Activated CD4-positive, alpha-beta T cell treated with anti-CD3 and anti-CD28 coated beads, Interleukin-2, amount 50 U/mL, for 16 hours (primary cell): ENCODE results near the gene APPL2.
"Not testable (repeated sequence)": the region's sequence is repeated elsewhere in the genome, so short reads cannot be mapped to it uniquely, and the experiment has no call there.

ENCODE experiments used
- DNase-seq: peaks from one replicate; pipeline ENCODE4 v3.0.0-alpha.2; 2020

Gene APPL2

DNA sequence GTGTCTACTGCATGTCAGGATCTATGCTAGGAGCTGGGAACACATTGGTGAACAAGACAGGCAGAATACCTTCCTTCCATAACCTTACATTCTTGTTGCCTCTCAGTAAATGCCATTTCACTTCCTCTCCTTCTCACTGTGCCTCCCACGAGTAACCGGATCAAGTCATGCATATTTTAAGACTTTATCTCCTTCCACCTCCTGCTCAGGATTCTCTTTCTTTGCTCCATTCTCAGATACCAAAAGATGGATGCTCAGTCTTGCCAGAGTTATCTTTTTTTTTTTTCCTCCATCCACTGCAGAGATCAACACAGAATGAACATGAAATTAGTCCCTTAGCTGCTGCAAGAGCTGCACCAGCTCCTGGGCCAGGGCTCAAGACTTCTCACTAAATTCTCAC, 20.0 kb upstream of the APPL2 start:
- DNase-seq: no peak

DNA sequence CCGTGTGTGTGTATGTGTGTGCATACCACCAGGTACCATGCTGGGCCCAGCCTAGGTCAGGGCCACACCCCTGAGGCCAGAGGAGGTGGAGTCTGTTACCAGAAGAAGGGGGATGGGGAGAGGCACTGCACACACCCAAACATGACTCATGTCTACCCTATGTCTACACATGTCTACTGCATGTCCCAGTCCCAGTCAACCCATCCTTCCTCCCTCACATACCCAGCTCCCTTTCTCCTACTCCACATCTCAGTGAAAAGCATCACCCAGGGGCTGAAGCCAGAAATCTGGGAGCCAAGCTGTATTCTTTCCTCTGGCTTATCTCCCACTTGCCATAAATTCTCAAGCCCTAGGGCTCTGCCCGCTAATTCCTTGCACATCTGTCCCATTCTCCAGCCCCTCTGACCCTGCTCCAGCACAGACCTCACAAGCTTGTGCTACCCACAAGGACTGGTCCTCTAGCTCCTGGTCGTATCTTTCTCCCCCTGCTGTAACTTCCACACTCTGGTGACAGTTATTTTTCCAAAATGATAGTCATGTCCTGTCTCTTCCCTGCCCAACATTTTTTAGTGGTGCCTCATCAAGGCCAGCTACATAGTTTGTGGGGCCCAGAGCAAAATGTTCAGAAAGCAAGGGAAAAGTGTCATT, 18.0 kb upstream of the APPL2 start:
- DNase-seq: no peak

DNA sequence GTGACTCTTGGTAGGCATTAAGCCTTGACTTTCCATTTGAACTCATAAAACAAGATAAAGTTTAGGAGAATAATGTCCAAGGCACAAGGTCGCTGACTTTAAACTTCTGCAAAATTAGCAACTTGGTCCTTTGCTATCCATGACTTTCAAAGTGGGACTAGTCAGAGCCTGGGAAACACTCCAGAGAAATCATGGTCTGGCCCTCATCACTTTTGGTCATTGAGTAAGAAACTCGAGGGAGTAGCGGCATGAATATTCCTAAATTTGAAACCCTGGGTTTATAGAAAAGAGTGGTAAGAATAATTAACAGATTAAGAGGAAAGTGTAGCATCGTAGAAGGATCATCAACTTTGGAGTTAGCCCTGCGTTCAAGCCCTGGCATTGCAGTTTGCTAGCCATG, 16.9 kb upstream of the APPL2 start:
- DNase-seq: no peak

DNA sequence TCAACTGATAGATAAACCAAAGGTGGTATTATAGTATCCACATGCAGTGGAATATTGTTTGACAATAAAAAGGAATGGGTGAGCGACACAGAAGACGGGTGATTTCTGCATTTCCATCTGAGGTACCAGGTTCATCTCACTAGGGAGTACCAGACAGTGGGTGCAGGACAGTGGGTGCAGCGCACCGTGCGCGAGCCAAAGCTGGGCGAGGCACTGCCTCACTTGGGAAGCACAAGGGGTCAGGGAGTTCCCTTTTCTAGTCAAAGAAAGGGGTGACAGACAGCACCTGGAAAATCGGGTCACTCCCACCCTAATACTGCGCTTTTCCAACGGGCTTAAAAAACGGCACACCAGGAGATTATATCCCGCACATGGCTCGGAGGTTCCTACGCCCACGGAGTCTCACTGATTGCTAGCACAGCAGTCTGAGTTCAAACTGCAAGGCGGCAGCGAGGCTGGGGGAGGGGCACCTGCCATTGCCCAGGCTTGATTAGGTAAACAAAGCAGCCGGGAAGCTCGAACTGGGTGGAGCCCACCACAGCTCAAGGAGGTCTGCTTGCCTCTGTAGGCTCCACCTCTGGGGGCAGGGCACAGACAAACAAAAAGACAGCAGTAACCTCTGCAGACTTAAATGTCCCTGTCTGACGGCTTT, 9.9 kb upstream of the APPL2 start:
- DNase-seq: not testable (repeated sequence)

DNA sequence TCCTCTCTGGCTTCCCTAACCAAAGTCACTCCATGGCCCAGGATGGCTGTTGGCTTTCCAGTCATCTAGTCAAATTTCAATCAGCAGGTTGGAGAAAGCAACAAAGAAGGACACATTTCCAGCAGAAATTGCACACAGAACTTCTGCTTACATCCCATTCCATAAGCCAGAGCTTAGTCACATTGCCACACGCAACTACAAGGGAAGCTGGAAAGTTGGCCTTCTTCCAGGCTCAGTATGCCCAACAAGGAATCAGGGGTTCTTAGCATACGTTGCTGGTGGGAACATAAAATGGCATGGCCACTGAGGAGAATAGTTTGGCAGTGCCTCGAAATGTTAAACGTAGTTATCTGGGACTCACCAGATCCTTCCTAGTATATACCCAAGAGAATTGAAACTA, 9.3 kb upstream of the APPL2 start:
- no peak for DNase-seq

DNA sequence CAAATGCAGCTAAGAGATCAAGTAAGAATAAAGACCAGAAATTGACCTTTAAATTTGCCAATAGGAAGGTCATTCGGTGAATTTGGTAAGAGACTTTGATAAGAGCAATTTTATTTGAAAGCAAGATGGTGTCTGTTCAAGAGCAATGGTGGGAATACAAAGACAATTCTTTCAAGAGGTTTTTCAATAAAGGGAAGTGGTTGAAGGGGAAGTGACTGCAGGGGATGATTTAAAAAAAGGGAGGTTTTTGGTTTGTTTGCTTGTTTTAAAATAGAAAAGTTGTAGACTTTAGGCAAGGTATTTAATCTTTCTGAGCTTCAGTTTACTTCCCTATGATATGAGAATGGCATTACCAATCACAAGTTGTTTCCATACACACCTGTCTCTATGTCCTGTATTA, 4.3 kb upstream of the APPL2 start:
- no peak for DNase-seq

DNA sequence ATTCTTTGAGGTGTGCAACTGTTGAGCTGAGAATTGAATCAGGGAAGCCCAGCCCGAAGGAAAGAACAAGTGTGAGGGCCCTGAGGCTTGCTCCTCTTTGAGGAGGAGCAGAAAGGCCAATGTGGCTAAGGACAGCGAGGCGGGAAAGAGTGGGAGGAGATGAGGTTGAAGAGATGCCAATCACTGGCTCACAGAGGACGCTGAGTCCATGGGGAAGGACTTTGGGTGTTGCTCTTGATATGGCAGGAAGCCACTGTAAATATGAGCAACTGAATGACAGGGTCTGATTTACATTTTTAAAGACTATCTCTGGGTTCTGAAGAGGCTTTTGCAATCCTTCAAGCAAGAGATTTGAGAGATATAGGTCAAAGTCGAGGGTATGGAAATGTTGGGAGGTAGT, 3.3 kb upstream of the APPL2 start:
- no peak for DNase-seq

DNA sequence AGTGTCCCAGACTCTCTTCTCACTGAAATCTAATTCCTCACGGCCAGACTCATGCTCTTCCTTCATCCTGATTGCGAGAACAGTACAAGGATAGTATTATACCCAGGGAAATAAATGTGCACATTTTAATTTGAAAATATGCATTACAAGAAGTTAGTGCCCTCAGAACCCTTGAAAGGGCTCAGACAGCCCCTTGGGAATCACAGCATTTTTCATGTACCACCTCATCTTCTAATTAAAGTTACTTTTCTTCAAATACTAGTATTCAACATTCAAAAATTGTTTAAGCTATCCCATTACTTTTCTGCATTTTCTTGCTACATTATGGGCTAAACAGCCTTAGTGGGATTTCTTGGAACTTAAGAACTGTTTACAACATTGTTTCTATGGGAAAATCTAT, 1.7 kb upstream of the APPL2 start:
- no peak for DNase-seq

DNA sequence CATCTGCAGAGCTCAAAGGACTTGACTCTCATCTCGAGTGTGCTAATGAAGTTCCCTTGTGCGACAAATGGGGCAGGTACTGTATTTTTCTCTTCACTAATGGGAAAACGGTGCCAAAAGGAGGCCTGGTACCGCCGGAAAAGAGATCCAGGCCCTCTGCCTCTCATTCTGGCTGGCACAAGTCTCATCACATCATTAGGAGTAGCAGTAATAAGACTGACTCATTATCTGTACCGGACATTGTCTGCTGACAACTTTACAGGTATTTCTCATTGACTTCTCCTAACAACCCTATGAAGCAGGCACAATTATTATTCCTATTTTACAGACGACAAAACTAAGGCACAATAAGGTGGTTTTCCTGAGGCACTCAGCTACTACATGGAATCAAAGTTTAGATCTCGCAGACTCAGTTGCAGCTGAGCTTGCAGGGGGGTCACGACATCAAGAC, 668 bp downstream of the APPL2 start:
- no peak for DNase-seq

DNA sequence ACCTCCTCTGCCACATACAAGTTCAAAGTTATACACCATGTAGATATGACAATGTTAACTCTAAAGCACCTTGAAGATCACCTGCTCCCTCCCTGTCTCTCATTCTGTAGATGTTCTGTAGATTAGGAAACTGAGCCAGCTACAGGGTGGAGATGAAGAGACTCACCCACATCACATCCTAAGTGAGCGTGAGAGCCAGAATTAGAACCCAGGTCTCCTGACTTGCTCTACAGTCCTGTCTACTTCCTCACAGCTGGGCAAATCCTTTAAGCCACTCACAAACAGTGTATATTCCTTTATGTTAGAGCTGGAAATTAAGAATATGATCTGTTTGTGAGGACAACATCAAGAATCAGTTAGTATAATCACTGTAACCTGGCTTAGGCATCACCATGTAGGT, 1.8 kb downstream of the APPL2 start:
- DNase-seq: peak; percentile 10

DNA sequence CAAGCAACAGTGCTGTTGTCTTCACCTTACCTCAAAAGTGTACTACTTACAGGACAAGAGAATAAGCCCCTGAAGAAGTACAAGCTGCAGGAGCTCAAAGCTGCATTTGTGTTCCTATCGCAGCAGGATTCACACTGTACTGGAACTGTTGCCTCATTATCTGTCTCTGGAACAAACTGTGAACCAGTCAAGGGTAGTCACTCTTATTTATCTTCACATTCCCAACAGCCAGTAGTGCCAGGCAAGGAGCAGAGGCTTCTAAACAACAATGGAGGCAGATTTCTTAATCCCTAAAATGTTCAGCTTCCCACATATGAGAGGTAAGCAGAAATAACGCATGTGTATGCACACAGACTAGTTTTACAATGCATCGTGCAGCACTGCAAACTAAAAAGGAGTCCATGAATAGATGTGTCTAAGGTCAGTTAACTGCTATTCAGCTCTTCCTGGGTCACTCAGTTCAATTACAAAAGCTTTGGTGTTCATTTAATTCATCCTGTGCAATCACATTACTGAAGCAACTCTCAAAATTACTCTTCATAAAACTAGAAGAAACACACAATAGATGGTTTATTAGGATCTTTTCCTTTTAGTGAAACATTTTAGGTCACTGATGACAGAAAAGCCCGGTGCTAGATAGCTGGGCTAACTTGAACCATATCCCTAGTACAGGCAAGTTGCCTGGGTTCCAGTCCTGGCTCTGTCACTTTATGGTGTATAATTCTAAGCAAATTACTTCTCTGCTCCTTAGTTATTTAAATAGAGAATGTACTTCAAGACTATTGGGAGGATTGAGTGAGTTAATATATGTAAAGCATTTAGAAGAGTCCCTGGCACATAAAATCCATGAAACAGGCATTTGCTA, 2.7 kb downstream of the APPL2 start:
- no peak for DNase-seq

DNA sequence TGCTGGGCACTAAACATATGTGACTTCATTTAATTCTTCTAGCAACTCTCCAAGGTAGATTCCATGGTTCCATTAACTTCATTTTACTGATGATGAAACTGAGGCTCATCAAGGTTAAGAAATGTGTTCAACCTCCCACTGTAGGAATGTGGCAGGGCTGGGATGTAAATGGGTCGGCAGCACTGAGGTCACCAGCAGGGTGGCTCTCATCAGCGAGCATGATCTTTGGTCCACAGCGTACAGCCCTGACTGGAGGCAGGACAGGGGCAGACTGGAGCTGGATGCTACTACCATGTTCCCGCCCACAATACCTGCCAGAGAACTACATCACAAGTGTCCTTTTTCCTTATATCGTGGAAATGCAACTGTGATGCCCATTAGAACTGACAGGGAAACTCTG, 4.6 kb downstream of the APPL2 start:
- DNase-seq: no peak

DNA sequence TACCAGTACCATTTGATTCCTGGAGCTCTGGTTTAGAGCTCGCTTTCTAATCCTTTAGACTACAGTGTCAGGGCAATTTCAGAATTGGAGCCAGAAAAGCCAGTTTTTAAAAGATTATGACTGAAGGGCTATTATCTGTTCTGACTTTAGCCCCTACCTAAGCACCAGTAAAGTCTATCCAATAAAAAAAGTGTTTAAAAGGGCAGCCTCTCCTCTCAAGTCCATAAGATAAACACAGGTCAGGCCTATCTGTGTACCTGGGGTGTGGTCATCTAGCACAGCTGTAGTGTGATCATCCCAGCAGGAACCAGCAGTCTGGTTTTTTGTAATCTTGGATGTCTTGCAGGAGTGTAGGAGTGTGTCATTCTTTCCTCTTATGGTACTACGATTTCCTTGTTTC, 6.6 kb downstream of the APPL2 start:
- no peak for DNase-seq

DNA sequence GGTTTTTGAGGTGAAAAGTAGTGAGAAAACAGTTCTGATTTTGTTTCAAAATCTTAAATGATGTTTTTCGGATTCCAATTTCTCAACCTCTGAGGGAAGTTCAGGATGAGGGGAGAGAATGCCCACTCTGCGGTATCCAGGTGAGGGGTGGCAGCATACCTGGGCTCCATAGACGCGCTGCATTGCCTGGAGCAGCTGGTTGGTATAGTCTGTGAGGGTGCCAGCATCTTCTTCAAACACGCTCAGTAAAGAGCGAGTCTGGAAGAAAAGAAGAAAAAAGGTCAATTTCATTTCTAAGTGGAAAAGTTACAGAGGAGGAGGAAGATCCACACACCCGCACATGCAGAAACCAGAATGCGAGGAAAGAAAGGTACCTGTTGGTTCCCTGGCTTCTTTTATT, 7.0 kb downstream of the APPL2 start:
- DNase-seq: no peak

DNA sequence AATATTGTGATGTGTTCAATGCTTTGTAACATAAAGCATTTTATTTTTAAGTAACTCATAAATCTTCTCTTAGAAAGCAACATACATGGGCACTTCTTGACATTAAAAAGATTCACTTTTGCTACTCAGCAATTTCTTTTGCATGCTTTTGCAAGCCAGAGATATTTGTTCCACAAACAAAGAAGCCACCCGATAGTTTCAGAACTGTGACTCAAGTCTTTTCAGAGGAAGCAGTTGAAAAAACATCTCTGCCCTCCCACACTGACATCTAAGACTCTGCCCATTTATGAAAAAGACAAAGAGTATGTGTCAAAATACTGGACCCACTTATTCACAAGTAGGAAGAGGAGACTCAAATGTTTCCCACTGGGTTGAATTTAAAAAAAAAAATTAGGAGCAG, 7.5 kb downstream of the APPL2 start:
- peak; percentile 73 for DNase-seq

DNA sequence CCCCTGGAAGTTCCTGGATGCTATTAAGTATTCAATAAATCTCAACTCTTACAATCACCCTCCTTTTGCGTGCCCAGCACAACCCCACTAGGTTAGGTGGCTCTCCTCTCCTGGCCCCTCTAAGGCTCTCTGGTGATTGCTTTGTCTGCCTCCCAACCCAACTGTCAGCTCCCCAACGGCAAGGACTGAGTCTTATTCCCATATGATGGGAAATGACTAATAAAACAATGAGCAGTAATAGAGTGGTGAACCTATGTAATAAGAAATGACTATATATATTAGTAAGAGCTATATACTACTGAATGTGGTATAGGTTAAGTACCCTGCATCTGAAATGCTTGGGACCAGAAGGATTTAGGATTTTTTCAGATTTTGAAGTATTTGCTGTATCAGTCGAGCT, 8.1 kb downstream of the APPL2 start:
- peak; percentile 14 for DNase-seq

DNA sequence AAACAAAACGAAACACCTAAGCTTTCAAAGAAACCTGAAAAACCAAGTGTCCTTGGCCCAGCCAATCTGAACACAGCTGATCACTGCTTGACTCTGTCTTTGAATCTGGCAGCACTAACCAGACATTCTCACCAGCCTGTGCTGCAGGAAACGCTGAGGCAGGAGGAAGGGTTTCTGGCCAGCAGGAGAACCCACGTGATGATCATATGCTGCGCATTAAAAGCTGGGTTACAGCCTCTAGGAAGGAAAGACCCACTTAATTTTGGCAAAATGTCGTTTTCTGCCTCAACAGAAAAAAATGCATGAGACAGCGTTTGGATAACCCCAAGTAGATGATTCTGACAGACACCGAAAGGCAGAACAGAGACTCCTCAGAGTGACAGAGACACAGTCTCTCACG, 9.8 kb downstream of the APPL2 start:
- DNase-seq: peak; percentile 57

DNA sequence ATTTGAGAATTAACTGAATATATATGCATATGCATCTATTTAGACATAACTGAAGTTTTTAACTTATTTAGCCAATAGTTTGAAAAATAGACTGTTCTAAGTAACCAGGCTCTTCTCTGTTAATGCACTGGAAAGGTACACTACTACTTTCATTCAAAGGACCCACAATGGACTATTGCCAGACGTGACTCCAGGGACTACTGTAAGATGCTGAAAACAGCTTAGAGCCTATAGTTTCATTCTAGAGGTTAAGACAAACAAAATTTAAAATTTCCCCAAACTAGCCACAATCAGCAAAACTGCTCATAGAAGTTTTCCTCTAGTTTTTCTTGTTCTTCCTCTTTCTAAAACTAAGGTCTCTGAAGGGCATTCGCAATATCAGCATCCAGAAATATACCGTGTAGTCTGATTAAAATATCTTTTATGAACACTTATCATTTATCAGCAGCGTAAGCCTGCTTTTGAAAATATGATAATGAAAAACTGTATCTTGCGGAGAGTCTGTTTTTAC, 10.4 kb downstream of the APPL2 start:
- DNase-seq: no peak

DNA sequence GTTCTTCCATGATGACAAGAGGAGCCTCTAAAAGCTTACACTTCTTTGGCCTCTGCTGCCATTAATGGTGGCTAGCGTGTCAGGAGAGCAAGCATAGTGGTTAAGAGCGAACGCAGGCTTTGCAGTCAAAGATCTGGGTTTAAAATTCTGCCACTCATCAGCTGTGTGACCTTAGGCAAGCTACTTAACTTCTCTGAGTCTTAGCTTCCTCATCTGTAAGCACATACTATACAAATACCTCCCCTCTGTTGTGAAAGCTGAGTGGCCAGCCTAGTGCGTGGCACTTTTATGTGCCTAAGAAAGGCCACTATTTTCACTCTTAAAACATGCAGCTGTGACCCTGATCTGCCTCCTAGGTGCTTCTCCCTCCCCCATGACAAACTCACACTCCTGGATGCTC, 11.6 kb downstream of the APPL2 start:
- DNase-seq: no peak

DNA sequence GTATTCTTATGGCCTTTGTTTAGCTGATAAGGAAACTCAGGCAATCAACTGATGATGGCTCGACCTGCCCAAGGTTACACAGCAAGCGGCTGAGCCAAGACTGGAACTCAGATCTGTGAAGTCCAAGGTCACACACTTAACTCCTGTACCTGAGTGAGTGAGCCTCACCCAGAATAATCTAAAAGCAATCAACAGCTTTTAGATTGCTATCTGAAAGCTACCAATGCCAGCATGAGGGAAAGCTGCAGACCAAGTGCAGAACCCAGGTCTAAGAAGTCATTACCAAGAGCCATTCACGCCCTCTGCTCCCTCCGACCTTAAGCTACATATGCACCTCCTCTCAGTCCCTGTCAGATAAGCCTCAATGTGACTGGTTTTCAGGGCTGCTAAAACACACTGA, 12.1 kb downstream of the APPL2 start:
- no peak for DNase-seq

DNA sequence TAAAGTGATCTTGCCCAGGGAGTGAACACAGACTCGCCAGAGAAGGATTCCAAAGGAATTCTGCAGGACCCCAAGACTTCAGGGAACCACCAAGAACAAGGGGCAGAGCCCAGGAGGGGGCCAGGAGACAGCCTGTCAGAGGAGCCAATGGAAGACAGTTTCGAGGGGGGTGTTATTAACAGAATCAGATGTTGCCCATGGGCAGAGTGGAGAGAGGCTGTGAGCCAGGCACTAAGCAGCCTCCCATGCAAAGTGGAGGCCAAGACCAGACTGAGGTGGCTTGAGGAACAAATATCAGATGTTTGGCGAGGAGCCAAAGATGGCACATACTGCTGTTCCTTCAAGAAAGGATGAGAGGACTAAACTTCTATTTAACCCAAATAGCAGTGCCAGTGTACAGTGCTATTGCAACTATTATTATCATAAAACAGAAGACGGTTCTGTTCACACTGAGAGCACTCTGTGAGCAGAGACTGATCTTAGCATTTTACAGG, 12.6 kb downstream of the APPL2 start:
- DNase-seq: no peak

DNA sequence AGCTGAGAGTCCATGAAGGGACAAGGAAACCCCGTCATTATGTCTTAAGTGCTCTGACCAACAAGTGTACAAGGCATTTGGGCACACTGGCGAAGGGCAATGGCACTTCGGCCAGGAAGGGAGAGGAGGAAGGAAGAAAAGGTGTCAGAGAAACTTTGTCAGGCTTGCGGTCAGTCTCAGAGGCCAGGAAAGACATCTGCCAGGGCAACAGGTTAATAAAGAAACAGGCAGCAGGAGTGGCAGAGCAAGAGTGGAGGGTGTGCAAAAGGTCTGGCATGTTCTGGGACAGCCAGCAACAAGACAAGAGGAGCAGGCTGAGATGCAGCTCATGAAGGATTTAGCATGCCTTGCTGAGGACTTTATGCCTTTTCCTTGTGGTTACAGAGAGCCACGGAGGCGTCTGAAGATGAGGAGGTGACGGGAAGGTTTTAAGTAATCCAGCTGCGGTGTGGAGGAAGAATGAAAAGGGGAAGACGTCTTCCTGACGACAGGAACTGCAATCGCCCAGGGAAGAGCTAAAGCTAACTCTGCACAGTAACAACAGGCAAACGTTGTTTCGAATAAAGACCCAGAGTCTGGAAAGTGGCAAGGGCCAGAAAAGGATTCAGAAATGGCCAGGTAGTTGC, 13.1 kb downstream of the APPL2 start:
- no peak for DNase-seq

DNA sequence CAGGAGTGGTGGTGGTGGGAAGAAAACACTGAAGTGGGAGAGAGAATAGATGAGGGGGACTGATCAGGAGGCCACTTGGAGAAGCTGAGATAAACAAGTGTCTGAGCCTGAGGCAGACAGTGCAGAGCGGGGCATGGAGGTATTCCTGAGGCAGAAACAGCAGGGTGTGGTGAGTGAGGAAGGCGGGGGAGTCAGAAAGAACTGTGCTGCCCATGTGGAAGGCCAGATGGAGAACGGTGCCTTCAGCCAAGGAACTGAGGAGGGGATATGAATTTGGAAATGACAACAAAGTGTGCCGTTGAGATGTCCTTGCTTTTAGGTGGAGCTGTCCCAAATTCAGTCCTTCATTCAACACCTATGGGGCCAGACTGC, 13.7 kb downstream of the APPL2 start:
- no peak for DNase-seq
